Testis (tissue), 3 donors: Measurements from ENCODE around the gene COL2A1. TPM values are rescaled to one million over a fixed set of nuclear protein-coding genes. Genes with fewer than 3 reads are reported as not detected.

Experiments used
- DNase-seq: peaks from one replicate; pipeline ENCODE4 v3.0.0-alpha.2; 2019
- H3K27ac ChIP-seq, 2 donors: fragments of 200-600 bp; sonication (generic); one replicate each; pipeline ENCODE4 v1.5.1; 2019
- H3K27me3 ChIP-seq: fragments of 200-600 bp; sonication (generic); one replicate; pipeline ENCODE4 v1.5.1; 2019
- H3K36me3 ChIP-seq: fragments of 200-600 bp; sonication (generic); one replicate; pipeline ENCODE4 v1.5.1; 2017; ENCODE audit warnings: low read depth; ENCODE audit errors: missing control alignments
- H3K4me1 ChIP-seq: fragments of 200-600 bp; sonication (generic); one replicate; pipeline ENCODE4 v1.5.1; 2019
- H3K4me3 ChIP-seq, 2 donors: fragments of 200-600 bp; sonication (generic); one replicate each; pipeline ENCODE4 v1.5.1; 2017 to 2019
- H3K9me3 ChIP-seq: fragments of 200-600 bp; sonication (generic); one replicate; pipeline ENCODE4 v1.5.1; 2017
- POLR2A ChIP-seq: fragments of 450-650 bp; IDR thresholded peaks from one replicate; pipeline ENCODE4 v1.6.1; 2017; ENCODE audit warnings: antibody characterized with exemption, mild to moderate bottlenecking, moderate library complexity
- WGBS, 2 donors: methylation state at CpG; one replicate each; pipeline ENCODE4 v1.1.5; 2018; 5-methylcytosine and 5-hydroxymethylcytosine counted together
- intact Hi-C: fragments of 100-400 bp; cut with DNase I; formaldehyde crosslinking; loops from one replicate; pipeline ENCODE4 v1.15.1; 2023; ENCODE audit warnings: low total_unique reads
- polyA plus RNA-seq: library from polyadenylated mRNA; stranded (reverse); fragments of 350-450 nt; fragmentation: Illumina TruSeq; extraction: RNeasy Lipid Tissue Mini Kit (QIAGEN cat#74804); gene quantifications from one replicate; pipeline ENCODE4 v1.2.3, GENCODE V29; 2014; ENCODE audit warnings: low read depth, low replicate concordance; ENCODE audit not compliant: insufficient read depth
- total RNA-seq, 2 donors: library from RNA; depleted of rRNA; stranded (reverse); fragments of >200 nt; gene quantifications; one replicate each; pipeline ENCODE4 v1.2.3, GENCODE V29; 2016
- TF ChIP-seq, protein P1 (sequence below), 3 experiments: fragments of 450-650 bp in 2 of 3; fragments of 200-600 bp in 1 of 3; sonication (generic) in 1 of 3; IDR thresholded peaks; one replicate each; pipeline ENCODE4 v1.5.1; 2016 to 2019; ENCODE audit warnings: antibody characterized with exemption in 3 of 3, mild to moderate bottlenecking in 2 of 3, moderate library complexity in 1 of 3

The COL2A1 gene
- total and polyA plus RNA-seq, 3 donors from 2014 or later, result 1.8 to 8.0 (median 2.8) TPM

GRCh38 chr12:48025281-48025680, 21.0 kb upstream of the COL2A1 start:
- peaks cover 20% of the 10 kb centered on the region for H3K4me1 ChIP-seq
- 74 to 82% methylated on average over 7 of the region's 7 CpGs for WGBS, 2 donors
- intact Hi-C loops, result no loop called here
- H3K27me3 ChIP-seq, result no peaks in the 10 kb centered on the region
- H3K9me3 ChIP-seq, result no peaks in the 10 kb centered on the region
- DNase-seq, result no peak
- TF ChIP-seq POLR2A, result no peak
- TF ChIP-seq, protein P1, sequence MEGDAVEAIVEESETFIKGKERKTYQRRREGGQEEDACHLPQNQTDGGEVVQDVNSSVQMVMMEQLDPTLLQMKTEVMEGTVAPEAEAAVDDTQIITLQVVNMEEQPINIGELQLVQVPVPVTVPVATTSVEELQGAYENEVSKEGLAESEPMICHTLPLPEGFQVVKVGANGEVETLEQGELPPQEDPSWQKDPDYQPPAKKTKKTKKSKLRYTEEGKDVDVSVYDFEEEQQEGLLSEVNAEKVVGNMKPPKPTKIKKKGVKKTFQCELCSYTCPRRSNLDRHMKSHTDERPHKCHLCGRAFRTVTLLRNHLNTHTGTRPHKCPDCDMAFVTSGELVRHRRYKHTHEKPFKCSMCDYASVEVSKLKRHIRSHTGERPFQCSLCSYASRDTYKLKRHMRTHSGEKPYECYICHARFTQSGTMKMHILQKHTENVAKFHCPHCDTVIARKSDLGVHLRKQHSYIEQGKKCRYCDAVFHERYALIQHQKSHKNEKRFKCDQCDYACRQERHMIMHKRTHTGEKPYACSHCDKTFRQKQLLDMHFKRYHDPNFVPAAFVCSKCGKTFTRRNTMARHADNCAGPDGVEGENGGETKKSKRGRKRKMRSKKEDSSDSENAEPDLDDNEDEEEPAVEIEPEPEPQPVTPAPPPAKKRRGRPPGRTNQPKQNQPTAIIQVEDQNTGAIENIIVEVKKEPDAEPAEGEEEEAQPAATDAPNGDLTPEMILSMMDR (IDR thresholded peaks at IDR 0.05), result no peak
- H3K27ac ChIP-seq, result no peak overlapping the region
- H3K4me3 ChIP-seq, result no peak overlapping the region
- H3K36me3 ChIP-seq, result no peaks in the 10 kb centered on the region

DNA sequence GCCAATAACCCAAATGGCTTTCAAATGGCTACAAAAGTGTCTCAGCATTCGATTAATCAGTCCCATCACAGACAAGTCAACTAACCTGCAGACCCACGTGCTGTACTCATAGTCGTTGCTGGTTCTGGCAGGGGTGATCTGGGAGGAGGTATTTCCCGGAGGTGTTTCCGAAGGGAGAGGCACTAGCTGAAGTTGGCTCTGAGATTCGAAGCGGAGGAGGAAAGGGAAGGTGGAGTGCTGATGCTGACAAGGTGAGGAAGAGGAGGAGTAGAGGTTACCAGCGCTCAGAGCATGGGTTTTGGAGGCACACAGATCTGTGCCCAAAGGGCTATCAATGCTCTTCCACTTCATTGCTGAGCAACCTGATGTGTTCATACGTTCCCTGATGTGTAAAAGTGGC, 20.5 kb upstream of the COL2A1 start:
- no peaks in the 10 kb centered on the region for H3K27me3 ChIP-seq
- 73 to 89% methylated on average over 9 of the region's 9 CpGs for WGBS, 2 donors
- TF ChIP-seq POLR2A, result no peak
- TF ChIP-seq, protein P1 (IDR thresholded peaks at IDR 0.05), result no peak
- no peak overlapping the region for H3K4me3 ChIP-seq
- H3K27ac ChIP-seq, result peak overlapping the region in 1 of 2 donors; percentile 72
- intact Hi-C loops, result no loop called here
- peaks cover 20% of the 10 kb centered on the region for H3K4me1 ChIP-seq
- no peak for DNase-seq
- H3K36me3 ChIP-seq, result no peaks in the 10 kb centered on the region
- H3K9me3 ChIP-seq, result no peaks in the 10 kb centered on the region

GRCh38 chr12:48023386-48023785, 19.1 kb upstream of the COL2A1 start:
- TF ChIP-seq, protein P1 (IDR thresholded peaks at IDR 0.05), result no peak
- TF ChIP-seq POLR2A, result no peak
- H3K9me3 ChIP-seq, result no peaks in the 10 kb centered on the region
- H3K4me1 ChIP-seq, result peaks cover 20% of the 10 kb centered on the region
- H3K36me3 ChIP-seq, result no peaks in the 10 kb centered on the region
- H3K4me3 ChIP-seq, result no peak overlapping the region
- DNase-seq, result peak; percentile 82
- peak overlapping the region in 1 of 2 donors; percentile 72 for H3K27ac ChIP-seq
- intact Hi-C loops, result no loop called here
- H3K27me3 ChIP-seq, result no peaks in the 10 kb centered on the region
- 42 to 49% methylated on average over 5 of the region's 5 CpGs for WGBS, 2 donors

DNA sequence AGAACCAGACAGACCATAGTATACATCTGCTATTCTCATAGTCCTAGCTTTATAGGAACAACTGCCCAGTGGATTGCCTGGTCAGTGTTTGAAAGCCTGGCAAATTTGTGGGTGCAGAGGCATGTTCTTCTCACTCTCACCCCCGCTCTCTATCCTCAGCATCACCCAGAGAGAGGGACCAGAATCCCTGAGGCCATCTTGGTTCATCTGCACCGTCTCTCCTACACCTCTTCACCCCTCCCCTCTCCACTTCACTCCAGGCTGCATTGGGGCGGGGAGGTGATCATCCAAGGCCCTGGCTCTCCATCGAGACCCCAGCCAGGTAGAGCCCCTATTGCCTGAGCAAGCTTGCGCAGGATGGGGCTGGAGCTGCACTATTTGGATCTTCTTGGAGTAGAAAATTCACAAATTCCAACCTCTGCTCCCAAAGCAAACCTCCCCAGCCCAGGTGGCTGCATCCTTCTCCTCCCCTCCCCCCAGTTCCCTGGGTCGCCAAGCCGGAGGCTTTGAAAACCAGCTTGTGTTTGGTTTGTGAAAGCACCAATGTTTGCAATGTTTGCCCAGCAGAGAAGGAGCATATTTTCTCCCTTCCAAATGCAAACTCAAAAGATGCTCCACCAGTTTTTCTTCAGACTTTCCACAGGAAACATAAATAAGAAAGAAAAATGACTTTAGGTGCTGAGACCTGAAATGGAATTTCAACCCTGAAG, 18.6 kb upstream of the COL2A1 start:
- intact Hi-C loops, result no loop called here
- 71 to 95% methylated on average over 5 to 7 of the region's 7 CpGs for WGBS, 2 donors

More for the DNA sequence above, 18.6 kb upstream of the COL2A1 start:
- no peak for TF ChIP-seq POLR2A
- TF ChIP-seq, protein P1 (IDR thresholded peaks at IDR 0.05), result no peak
- H3K4me1 ChIP-seq, result peaks cover 20% of the 10 kb centered on the region
- H3K27ac ChIP-seq, result no peak overlapping the region
- H3K4me3 ChIP-seq, result no peak overlapping the region
- DNase-seq, result no peak
- H3K9me3 ChIP-seq, result no peaks in the 10 kb centered on the region
- no peaks in the 10 kb centered on the region for H3K36me3 ChIP-seq
- H3K27me3 ChIP-seq, result no peaks in the 10 kb centered on the region
